GM18873 (cell line): ENCODE measurements around the gene LSAMP.

Source experiments
- ATAC-seq: cut with Tn5 transposase; IDR thresholded peaks from one replicate; pipeline ENCODE4 v1.9.1; 2021; ENCODE audit warnings: mild to moderate bottlenecking, moderate library complexity, moderate number of reproducible peaks; ENCODE audit not compliant: unreplicated experiment, low FRiP score

LSAMP gene

GRCh38 chr3:116374901-116375300, 70.4 kb downstream of the LSAMP start:
- ATAC-seq, result no peak

- ATAC-seq, result no peak
Observed at GRCh38 chr3:116367761-116368395, 77.4 kb downstream of the LSAMP start.

- no peak for ATAC-seq
Observed at GRCh38 chr3:116356056-116356455, 89.2 kb downstream of the LSAMP start.

GRCh38 chr3:116354382-116354781, 90.9 kb downstream of the LSAMP start:
- no peak for ATAC-seq

- no peak for ATAC-seq
Observed at GRCh38 chr3:116350119-116350733, 95.1 kb downstream of the LSAMP start.

GRCh38 chr3:116348216-116348615, 97.1 kb downstream of the LSAMP start:
- ATAC-seq, result no peak

- no peak for ATAC-seq
Observed at GRCh38 chr3:116342499-116342898, 102.8 kb downstream of the LSAMP start.

- ATAC-seq, result no peak
Observed at GRCh38 chr3:116341899-116342298, 103.4 kb downstream of the LSAMP start.

GRCh38 chr3:116341381-116341780, 103.9 kb downstream of the LSAMP start:
- ATAC-seq, result no peak

- no peak for ATAC-seq
Observed at GRCh38 chr3:116340680-116341216, 104.5 kb downstream of the LSAMP start.

GRCh38 chr3:116339441-116340028, 105.8 kb downstream of the LSAMP start:
- no peak for ATAC-seq

- no peak for ATAC-seq
Observed at GRCh38 chr3:116338713-116339112, 106.6 kb downstream of the LSAMP start.

- ATAC-seq, result no peak
Observed at GRCh38 chr3:116337229-116337628, 108.1 kb downstream of the LSAMP start.

GRCh38 chr3:116331380-116331779, 113.9 kb downstream of the LSAMP start:
- ATAC-seq, result no peak

- ATAC-seq, result no peak
Observed at GRCh38 chr3:116322750-116323375, 122.4 kb downstream of the LSAMP start.

GRCh38 chr3:116318370-116318769, 126.9 kb downstream of the LSAMP start:
- ATAC-seq, result no peak

- ATAC-seq, result no peak
Observed at GRCh38 chr3:116316771-116317170, 128.5 kb downstream of the LSAMP start.

- no peak for ATAC-seq
Observed at GRCh38 chr3:116314476-116314875, 130.8 kb downstream of the LSAMP start.

GRCh38 chr3:116306720-116307119, 138.6 kb downstream of the LSAMP start:
- ATAC-seq, result no peak

- no peak for ATAC-seq
Observed at GRCh38 chr3:116306149-116306548, 139.1 kb downstream of the LSAMP start.

GRCh38 chr3:116302087-116302747, 143.1 kb downstream of the LSAMP start:
- no peak for ATAC-seq
